Measurements from ENCODE around the gene HYDIN.
"Not testable (repeated sequence)": the region's sequence is repeated elsewhere in the genome, so short reads cannot be mapped to it uniquely, and the experiment has no call there.

HYDIN gene

DNA sequence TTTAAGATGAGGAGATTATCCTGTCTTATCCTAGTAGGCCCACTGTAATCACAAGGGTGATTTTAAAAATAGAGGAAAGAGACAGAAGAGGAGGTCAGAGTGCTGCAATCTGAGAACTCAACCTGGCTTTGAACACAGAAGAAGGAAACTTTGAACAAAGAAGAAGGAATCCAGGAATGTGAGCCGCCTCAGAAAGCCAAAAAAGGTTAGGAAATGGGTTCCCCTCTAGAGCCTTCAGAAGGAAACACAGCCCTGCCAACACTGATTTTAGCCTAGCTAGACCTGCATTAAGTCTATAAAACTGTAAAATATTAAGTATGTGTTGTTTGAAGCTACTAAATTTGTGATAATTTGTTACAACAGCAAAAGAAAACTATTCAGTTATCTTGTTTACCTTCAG, 149.7 kb downstream of the HYDIN start:
- not testable (repeated sequence) for DNase-seq

DNA sequence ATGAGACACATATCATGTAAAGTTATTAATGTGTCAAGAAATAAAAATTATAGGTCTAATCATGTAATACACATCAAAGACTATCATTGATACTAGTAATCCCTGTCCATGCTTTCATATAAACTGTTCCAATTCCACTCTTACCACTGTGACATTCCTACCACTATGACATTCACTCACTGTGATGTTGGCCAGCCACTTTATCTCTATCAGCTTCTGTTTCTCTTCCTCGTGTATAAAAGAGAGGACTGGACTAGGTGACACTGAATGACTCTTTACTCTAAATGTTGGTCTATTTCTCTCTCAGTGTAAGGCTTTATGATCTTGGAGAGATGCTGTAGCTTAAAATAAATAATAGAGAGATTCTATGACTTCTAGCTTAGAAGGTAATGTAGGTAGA, 150.3 kb downstream of the HYDIN start:
- not testable (repeated sequence) for DNase-seq

DNA sequence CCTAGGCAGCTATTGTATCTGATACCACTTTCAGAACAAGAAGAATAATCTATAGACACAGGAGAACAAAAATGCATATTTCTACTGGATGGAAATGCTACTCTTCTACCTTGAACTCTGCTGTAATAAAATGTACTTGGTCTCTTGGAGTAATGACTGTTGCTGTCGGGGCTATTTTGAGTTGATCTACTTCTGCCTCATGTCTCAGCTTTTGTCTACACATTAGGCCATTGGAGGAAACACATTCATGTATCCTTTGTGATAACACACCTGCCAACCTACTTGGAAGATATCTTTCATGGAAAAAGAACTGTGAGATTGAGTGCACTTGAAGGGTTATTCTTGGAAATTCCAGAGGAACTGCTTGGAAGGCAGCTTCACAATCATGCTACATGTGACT, 159.9 kb downstream of the HYDIN start:
- not testable (repeated sequence) for DNase-seq

DNA sequence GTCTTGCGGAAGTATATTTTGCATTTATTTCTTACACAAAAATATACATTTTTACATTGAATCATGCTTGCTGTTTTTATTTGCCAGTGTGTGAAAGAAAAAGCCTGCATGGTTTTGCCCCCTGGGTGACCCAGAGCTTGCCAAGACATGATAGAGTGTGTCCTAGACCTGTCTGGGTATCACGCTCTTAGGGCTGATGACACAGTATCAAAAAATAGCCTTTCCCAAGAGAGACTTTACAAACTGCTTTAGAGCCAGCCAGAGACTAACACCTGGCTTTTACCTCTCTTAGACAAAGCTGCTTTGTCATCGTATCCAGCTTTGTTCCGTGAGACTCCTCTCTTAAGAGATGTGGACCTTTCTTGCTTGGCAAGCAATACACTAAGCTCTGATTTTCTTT, 160.7 kb downstream of the HYDIN start:
- DNase-seq, result not testable (repeated sequence)

DNA sequence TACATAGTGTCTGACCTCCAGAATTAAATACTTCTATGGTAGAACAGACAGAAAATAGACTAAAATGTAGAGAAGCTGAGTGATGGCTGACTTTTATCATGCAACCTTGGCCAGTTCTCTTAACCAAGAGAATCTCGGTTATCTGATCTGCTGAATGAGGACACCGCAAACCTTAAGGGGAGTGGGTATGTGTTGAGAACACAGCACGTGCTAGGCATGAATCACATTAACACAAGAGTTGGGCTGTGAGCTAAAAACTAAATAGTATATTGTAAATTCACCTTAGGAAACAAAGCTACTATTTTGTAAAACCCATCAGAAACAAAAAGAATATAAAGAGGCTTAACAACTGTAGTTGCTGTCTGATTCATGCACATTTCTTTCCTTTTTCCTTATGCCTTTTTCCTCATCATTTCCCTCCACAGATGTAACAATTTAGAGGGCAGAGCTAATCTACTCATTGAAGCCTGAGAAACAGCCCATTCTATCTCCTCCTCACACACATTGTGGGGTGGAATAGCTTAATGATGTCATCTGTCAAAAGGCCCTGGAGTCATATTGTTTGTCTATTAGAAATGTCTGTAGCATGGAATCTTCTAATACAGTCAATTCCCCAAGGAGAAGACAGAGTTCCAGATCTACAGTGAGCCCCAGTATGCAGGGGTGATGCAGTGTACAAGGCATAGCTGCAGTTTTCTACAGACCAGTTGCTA, 176.5 kb downstream of the HYDIN start:
- DNase-seq, result not testable (repeated sequence)

DNA sequence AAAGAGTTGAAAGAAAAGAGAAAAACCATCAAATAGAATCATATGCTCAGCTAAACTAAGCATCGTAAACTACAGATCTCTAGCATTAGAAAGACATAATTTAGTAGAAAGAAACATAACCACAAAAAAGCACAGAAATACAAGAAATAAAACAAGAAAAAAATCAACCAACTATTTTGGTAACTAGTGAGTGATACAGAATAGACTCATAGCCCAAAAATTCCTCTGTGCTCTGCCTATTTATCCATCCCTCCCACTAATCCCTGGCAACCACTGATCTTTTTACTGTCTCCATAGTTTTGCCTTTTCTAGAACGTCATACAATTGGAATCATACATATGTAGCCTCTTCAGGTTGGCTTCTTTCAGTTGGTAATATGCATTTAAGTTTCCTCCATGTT, 180.2 kb downstream of the HYDIN start:
- DNase-seq, result not testable (repeated sequence)

DNA sequence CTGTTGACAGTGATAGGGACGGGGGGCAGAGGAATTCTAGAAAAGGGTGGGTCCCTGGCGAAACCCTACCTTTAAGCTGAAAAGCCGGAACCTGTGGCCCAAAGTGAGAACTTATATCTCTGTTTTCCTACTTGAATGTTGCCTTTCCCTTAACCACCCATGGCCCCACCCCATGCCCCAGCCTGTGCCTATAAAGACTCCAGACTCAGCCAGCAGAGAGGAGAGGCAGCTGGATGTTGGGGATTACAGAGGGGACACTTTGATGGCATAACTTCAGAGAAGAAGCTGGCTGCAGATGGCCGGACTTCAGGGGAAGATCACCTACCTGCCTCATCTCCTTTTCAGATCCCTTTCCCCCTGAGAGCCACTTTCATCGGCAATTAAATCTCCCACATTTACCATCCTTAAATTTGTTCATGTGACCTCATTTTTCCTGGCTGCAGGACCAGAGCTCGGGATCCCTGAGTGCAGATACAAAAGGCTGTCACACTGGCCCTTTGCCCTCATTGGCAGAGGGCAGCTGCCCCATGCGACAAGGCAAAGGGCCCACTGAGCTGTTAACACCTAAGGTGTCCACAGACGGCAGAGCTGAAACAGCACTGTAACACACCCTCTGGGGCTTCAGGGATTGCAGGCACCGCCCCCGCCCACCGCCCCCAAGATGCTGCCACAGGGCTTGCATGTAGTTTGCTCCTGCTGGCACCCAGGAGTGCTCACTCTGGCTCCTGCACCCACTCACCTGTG, 191.0 kb downstream of the HYDIN start:
- not testable (repeated sequence) for DNase-seq

DNA sequence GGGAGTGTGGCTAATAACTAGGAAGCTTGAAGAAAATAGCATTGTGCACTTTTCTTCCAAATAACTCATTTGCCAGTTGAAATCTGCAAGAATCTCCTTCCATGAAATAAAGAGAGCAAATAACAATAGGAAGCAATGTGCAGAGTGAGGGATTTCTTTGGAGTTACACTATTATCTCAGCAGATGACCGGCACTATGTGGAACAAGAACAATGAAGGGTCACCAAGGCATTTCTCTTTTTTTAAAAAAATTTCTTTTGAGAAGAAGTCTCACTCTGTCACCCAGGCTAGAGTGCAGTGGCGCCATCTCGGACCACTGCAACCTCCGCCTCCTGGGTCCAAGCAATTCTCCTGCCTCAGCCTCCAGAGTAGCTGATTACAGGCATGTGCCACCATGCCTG, 192.1 kb downstream of the HYDIN start:
- DNase-seq, result not testable (repeated sequence)

DNA sequence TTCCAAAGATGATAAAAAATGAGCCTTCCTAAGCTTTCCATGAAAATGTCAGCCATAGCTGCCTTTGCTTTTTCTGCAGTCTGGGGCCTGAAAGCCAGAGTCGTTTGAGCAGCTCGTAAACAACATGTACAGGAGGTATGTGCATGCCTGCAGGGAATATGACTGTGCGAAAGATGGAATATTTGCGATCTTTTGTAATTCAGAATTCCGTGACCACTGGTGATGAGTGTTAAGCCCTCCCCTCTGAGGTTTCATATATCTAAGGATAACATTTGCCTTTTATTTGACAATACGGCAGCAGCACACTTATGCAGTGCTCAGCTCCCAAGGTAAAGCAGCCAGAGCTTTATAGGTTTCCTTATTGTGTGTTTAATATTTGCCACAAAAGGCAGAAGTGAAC, 192.5 kb downstream of the HYDIN start:
- DNase-seq, result not testable (repeated sequence)

DNA sequence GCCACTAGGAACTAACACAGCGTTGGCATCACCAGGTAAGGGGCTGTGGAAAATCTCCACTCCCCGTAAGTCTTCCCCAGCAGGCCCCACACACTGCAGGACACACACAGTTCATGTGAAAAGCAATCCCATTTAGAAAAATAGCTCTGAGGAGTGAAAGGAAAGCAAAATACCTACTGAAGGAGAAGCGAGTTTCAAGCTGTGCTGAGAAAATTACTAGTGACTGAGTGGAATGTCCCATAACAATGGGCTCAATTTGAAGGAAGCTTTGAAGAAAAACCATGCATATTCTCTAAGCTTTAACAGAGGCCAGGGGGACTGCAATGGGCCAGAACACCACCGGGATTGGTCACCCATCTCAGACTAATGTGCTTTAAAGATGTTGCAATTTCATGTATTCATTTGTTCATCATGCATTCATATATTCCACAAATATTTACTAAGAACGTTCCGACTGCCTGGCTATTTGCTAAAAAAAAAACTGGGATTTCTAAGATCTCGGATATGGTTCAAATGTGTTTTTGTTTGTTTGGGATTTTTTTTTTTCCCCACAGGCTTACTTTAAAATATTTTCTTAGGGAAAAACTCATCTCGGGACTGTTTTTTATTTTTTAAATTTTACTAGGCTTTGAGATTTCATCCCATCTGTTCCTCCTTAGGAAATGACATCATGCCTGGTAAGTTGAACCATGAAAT, 202.3 kb downstream of the HYDIN start:
- DNase-seq, result not testable (repeated sequence)

DNA sequence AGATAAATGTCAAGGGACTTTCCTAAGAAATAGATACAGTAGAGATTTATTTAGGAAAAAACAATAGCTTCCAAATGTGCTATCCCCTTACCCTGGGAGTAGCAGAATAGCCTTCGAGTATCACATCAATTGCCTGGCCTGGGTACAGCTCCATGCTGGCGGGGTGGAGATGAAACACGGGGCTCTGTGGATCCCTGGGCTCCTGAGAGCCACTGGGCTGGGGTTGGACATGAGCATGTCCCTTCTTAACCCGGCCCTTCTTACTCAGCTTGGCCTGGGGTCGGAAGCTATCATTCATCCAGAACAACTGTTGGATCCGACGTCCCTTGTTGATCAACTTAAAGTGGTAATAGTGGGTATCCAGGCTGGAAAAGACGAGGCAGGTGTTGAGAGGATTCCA, 203.0 kb downstream of the HYDIN start:
- not testable (repeated sequence) for DNase-seq

DNA sequence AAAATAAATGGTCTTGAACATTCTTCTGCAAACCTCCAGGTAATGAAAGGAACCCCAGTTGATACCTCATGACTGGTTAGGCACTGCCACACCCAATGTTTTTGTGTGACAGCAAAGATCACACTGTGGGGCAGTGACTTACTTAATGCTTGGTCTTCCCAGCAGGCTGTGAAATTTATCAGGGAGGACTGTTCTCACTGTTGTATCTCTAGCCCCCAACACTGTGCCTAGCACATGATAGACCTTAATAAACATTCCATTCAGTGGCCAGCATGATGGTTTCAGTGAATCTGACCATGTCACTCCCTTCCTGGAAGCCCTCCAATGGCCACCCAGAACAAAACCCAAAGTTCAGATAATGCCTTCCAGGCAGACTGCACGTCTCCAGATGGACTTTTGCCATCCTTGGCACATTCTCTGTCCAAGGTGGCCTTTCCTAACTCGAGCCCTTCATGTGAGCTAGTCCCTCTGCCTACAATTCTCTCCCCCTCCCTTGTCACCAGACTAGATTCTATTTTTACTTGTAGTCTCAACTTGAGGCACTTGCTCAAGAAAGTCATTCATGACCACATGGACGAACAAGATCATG, 206.6 kb downstream of the HYDIN start:
- not testable (repeated sequence) for DNase-seq

DNA sequence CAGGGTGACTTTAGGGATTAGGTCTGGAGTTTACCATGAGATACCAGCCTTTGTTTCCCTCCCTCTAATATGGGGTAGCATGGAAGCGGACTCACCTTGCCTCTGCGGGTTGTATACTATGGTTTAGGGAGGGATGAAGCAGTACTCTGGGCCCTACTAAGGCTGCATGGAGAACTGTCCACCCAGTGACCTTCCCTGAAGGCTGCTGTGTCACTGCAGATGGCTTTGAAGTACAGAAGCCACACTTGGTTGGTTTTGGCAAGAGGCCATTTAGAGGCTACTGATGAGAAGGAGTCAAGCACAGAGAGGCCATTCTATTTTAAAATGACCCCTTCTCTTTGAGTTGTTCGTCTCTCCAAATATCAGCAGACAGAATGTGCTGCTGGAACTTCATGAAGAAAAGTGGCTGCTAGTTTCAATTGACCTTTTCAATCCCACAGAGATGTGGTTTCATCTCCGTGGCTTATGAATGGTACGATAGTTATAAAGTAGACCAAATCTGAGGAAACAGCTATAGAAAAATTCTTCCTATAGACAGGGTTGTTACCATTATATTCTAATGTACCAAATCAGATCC, 208.5 kb downstream of the HYDIN start:
- not testable (repeated sequence) for DNase-seq

DNA sequence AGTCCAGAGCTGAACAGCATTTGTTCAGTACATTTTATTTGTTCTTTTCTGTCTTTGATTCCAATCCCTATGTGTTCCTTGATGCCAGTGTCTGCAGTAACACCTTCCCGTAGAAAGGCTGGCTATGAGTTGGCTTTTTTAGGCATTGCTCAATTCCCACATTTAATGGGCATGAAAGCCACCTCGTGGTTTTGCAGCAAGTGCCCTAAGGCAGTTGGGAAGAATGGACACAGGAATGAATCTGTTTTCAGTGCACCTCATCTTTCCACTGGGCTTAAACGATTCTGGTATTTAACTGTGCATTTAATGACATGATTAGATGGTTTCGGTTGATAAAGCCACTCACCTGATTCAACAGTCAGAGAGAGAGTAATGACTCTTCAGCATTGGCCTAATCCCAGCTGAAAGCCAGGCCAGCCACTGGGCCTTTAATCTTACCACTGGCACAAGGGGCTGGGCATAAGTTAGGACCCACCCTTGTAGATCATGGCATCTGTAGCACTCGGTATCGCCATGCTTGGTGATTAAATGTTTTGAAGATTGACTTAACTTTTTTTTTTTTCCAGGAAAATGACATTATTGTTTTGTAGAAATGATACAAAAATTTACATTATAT, 211.3 kb downstream of the HYDIN start:
- not testable (repeated sequence) for DNase-seq

DNA sequence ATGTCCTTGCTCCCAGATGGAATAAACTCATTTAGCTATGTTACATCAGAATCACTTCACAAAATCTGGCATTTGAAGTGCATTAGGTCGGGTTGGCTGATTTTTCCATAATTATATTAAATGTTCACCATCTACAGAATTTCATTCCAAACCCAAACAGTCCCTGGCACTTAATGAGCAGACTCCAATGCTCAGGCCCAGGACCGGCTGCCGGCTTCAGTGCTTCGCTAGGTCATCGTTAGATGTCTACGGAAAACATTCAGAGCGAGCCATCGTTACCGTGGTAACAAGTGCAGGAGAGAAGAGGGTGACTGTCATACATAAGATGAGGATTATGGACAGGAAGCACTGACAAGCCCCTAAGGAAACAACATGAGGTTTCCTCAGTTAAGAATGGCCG, 215.1 kb downstream of the HYDIN start:
- DNase-seq, result not testable (repeated sequence)

DNA sequence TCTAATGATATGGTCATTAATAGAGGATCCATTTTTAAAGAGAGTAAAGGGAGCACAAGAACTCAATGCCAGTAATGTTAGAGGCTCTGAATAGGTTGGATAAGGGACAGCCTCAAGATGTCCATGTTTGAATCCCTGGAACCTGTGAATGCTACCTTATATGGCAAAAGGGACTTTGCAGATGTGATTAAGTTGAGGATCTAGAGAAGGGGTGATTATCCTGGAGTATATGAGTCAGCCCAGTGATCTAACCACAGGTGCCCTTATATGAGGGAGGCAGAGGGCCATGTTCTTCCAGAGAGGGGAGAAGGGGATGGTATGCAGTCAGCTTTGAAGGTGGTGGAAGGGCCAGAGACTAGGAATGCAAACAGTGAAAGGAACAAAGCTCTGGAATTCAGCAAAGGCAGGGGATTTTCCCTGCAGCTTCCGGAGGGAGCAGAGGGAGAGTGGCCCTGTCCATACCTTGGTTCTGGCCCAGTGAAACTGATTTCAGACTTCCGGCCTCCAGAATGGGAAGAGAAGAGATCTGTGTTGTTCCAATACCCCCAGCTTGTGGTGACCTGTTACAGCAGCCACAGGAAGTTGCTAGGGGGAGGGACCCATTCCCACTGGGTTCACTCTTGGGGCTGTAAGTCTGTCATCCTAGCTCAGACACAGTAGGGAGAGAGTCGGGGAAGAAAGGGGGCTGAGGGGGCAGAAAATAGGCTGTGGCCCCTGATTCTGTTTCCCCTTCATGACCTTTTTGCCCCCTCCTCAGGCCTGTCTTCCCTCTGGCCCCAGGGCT, 220.9 kb downstream of the HYDIN start:
- not testable (repeated sequence) for DNase-seq

DNA sequence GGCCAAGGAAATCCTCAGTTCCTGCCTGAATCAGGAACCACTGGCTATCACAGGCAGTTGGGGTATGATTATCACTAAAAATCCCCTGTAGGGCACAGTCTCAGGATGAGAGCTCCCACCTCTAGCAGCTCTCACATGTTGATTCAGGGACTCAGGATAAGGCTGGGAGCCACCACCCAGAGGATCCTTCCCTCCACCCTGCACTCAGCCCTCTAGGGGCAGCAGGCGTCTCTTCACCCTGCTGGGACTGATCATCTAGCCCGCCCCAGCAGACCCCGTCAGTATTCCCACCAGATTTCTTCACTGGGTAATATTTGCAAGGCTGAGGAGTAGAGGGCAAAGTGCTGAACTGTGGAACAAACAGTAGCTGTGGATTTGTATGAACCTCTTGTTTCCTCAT, 224.0 kb downstream of the HYDIN start:
- DNase-seq, result not testable (repeated sequence)

DNA sequence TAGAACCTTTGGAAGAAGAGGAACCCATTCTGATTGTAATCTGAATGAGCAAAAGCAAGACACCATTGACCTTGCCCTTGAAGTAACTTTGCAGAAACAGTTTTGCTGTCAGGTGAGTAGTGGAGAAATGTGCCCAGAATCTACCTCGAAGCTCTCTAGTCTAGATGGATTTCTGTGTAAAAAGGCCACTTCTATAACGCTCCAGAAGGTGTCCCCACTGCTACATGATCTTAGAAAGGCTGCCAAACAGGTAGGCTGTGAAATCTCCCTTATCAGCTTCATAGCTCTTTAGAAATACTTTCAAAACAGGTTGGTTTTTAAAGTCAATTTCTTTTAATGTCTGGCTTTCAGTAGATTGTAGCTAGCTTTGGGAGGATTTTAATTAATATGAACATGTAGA, 230.8 kb downstream of the HYDIN start:
- peak in 1 of 2 experiments; percentile 20 for DNase-seq

DNA sequence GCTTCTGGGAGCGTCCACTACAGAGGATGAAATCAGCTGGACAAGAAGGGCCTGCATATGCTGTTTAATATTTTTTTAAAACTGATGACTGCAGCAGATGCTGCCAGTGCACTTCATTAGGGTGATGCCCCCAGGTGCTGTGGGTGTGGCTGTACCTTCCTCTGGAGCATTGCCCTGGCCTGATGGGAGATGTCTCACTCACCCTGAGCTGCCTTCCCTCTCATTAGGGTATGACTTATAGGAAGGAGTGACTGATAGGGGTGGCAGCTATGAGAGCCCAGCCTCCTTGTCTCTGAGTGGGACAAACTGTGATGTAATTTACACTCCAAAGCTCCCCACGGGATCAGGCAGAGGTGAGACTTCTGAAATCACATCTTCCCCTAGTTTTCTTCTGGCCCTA, 234.7 kb downstream of the HYDIN start:
- DNase-seq, result not testable (repeated sequence)

DNA sequence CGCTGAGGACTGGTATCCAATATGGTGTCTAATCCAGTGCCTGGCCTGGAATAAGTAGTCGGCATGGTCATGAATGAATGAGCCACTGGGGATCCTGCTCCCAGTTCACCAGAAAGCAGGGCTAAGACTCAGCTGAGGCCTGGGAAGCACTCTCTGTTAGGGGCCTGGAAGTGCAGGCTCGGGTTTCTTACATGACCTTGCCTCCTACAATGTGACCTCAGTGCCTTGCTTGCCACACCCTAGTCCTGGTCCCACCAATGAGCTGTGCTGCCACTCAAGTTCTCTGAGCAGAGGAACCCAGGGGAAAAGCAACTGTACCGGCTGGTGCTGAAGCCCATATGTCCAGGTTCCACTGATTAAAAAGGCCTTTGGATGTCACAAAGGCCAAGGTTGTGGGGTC, 238.0 kb downstream of the HYDIN start:
- DNase-seq, result not testable (repeated sequence)

DNA sequence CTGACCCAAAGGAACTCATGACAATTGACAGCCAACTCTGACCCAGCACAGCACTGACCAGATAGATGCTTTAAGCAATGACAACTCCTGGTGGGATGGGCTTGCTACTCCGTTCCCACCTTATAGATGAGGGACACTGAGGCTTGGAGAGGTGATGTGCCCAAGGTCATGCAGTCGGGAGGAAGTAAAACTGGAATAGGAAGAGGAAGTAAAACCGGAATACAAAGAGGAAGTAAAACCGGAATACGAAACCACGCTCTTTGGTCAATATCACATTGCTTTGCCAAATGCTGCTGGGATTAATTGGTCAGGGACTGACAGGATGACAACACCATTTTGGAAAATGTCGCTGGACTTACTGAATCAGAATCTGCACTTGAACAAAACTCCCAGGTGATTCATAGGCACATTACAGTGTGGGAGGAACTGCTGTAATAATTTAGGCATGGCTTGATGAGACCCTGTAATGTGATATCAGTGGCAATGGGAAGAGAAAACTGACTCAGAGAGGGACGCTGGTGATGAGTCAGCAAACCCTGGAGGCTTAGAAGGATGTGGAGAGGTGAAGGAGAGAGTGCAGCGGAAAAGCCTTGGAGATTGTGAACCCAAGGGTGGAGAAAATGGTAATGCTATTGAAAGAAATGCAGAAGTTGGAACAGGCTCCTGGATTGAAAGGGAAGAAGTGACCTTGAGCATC, 243.4 kb downstream of the HYDIN start:
- not testable (repeated sequence) for DNase-seq
